Liver (tissue), 9 donors: ENCODE measurements around the gene TCF12. TPM values are rescaled to one million over a fixed set of nuclear protein-coding genes. Genes with fewer than 3 reads are reported as not detected.

ENCODE experiments used
- DNase-seq: peaks from one replicate; pipeline ENCODE4 v3.0.0-alpha.2; 2017; ENCODE audit warnings: low spot score
- H3K27ac ChIP-seq, 2 donors: one replicate each; pipeline ENCODE4 v1.7.0; 2013; ENCODE audit warnings: inconsistent platforms in 2 of 2, low read length in 2 of 2, control low read depth in 1 of 2, low read depth in 1 of 2, mild to moderate bottlenecking in 1 of 2
- H3K27me3 ChIP-seq, 4 donors: one replicate each; pipeline versions ENCODE4 v1.6.1 to v1.7.0; 2013; ENCODE audit warnings: low read length in 3 of 4, inconsistent platforms in 1 of 4, mild to moderate bottlenecking in 1 of 4, moderate library complexity in 1 of 4; ENCODE audit not compliant: control insufficient read depth in 4 of 4, insufficient read depth in 4 of 4
- H3K36me3 ChIP-seq, 4 donors: one replicate each; pipeline versions ENCODE4 v1.6.1 to v1.7.0; 2013; ENCODE audit warnings: low read length in 3 of 4, mild to moderate bottlenecking in 3 of 4, low read depth in 1 of 4, moderate library complexity in 1 of 4; ENCODE audit not compliant: control insufficient read depth in 4 of 4, insufficient read depth in 3 of 4
- H3K4me1 ChIP-seq, 4 donors: one replicate each; pipeline versions ENCODE4 v1.6.1 to v1.7.0; 2013; ENCODE audit warnings: low read length in 3 of 4, mild to moderate bottlenecking in 3 of 4, moderate library complexity in 1 of 4; ENCODE audit not compliant: control insufficient read depth in 4 of 4, insufficient read depth in 4 of 4
- H3K4me3 ChIP-seq, 3 donors: one replicate each; pipeline versions ENCODE4 v1.6.1 to v1.7.0; 2013; ENCODE audit warnings: low read length in 3 of 3, control low read depth in 1 of 3, low read depth in 1 of 3, mild to moderate bottlenecking in 1 of 3
- H3K9ac ChIP-seq, 2 donors: one replicate each; pipeline ENCODE4 v1.7.0; 2013; ENCODE audit warnings: low read length in 2 of 2, mild to moderate bottlenecking in 2 of 2, moderate library complexity in 2 of 2, control low read depth in 1 of 2, low read depth in 1 of 2
- H3K9me3 ChIP-seq, 4 donors: one replicate each; pipeline versions ENCODE4 v1.6.1 to v1.7.0; 2013; ENCODE audit warnings: low read length in 3 of 4; ENCODE audit not compliant: control insufficient read depth in 4 of 4
- ATF3 ChIP-seq: IDR thresholded peaks from 2 replicates; pipeline ENCODE4 v1.6.1; 2016; ENCODE audit warnings: antibody characterized with exemption
- CTCF ChIP-seq: fragments of 150-350 bp; IDR thresholded peaks from 2 replicates; pipeline ENCODE4 v1.5.1; 2017; ENCODE audit warnings: improper control_type of control experiment, low read depth, low read length; ENCODE audit not compliant: missing input control
- EGR1 ChIP-seq, 2 donors: IDR thresholded peaks; 2 replicates each; pipeline ENCODE4 v1.6.1; 2016 to 2018; ENCODE audit warnings: antibody characterized with exemption in 2 of 2, low read depth in 2 of 2
- FOXA1 ChIP-seq: IDR thresholded peaks from 2 replicates; pipeline ENCODE4 v1.6.1; 2016; ENCODE audit warnings: antibody characterized with exemption
- FOXA2 ChIP-seq: IDR thresholded peaks from 2 replicates; pipeline ENCODE4 v1.6.1; 2016; ENCODE audit warnings: antibody characterized with exemption
- GABPA ChIP-seq, 2 donors: IDR thresholded peaks in 1 of 2; conservative IDR thresholded peaks in 1 of 2; 2 replicates each; pipeline ENCODE4 v1.6.1; 2016; ENCODE audit warnings: antibody characterized with exemption in 2 of 2, mild to moderate bottlenecking in 1 of 2, moderate library complexity in 1 of 2
- HNF4A ChIP-seq, 2 donors: conservative IDR thresholded peaks; 2 replicates each; pipeline ENCODE4 v1.6.1; 2016; ENCODE audit warnings: antibody characterized with exemption in 2 of 2, mild to moderate bottlenecking in 2 of 2
- HNF4G ChIP-seq: IDR thresholded peaks from 2 replicates; pipeline ENCODE4 v1.6.1; 2016; ENCODE audit warnings: antibody characterized with exemption
- JUND ChIP-seq, 2 donors: IDR thresholded peaks; 2 replicates each; pipeline ENCODE4 v1.6.1; 2016; ENCODE audit warnings: antibody characterized with exemption in 2 of 2
- MAX ChIP-seq: IDR thresholded peaks from 2 replicates; pipeline ENCODE4 v1.6.1; 2016; ENCODE audit warnings: antibody characterized with exemption
- NR2F2 ChIP-seq: IDR thresholded peaks from 2 replicates; pipeline ENCODE4 v1.6.1; 2016; ENCODE audit warnings: antibody characterized with exemption
- RAD21 ChIP-seq, 2 donors: IDR thresholded peaks; 2 replicates each; pipeline ENCODE4 v1.6.1; 2016; ENCODE audit warnings: antibody characterized with exemption in 2 of 2, mild to moderate bottlenecking in 2 of 2
- REST ChIP-seq: IDR thresholded peaks from 2 replicates; pipeline ENCODE4 v1.6.1; 2016; ENCODE audit warnings: antibody characterized with exemption, mild to moderate bottlenecking
- RXRA ChIP-seq, 2 donors: IDR thresholded peaks; 2 replicates each; pipeline ENCODE4 v1.6.1; 2017 to 2018; ENCODE audit warnings: antibody characterized with exemption in 2 of 2, mild to moderate bottlenecking in 1 of 2
- SP1 ChIP-seq: IDR thresholded peaks from 2 replicates; pipeline ENCODE4 v1.6.1; 2018; ENCODE audit warnings: antibody characterized with exemption, mild to moderate bottlenecking
- TAF1 ChIP-seq: conservative IDR thresholded peaks from 2 replicates; pipeline ENCODE4 v1.6.1; 2016; ENCODE audit warnings: antibody characterized with exemption, mild to moderate bottlenecking
- YY1 ChIP-seq: IDR thresholded peaks from 2 replicates; pipeline ENCODE4 v1.6.1; 2016; ENCODE audit warnings: antibody characterized with exemption, mild to moderate bottlenecking
- ZBTB33 ChIP-seq: IDR thresholded peaks from 2 replicates; pipeline ENCODE4 v1.6.1; 2016; ENCODE audit warnings: antibody characterized with exemption
- WGBS: extraction: QIAGEN DNeasy Blood & Tissue Kit; methylation state at CpG from one replicate; pipeline ENCODE4 v1.1.7; 2013; 5-methylcytosine and 5-hydroxymethylcytosine counted together
- polyA plus RNA-seq, 2 donors: library from polyadenylated mRNA; stranded (reverse) in 1 of 2; unstranded in 1 of 2; fragments of 200-250 nt in 1 of 2; fragments of >200 nt in 1 of 2; fragmentation: Nextera tagmentation in 1 of 2; extraction: Ambion mirVana in 1 of 2; gene quantifications; one replicate each; pipeline versions ENCODE4 v1.2.1 to v1.2.3, GENCODE V29; 2013 to 2015
- total RNA-seq, 2 donors: library from RNA; depleted of rRNA; stranded (reverse); fragments of >200 nt; gene quantifications; one replicate each; pipeline ENCODE4 v1.2.3, GENCODE V29; 2014
- donor health status: healthy.
- donor health status: healthy.
- donor health status: healthy.
- donor health status: healthy.
- donor health status: healthy.

The TCF12 gene
- total and polyA plus RNA-seq, 4 donors, result 8.7 to 38.3 (median 22.3) TPM

- Histone ChIP-seq H3K27ac (peak overlapping the region; percentile 99 to 100), H3K4me3 (peak overlapping the region; percentile 65 to 87 (median 71)), H3K9me3 (no peaks in the 10 kb centered on the region), H3K27me3 (no peaks in the 10 kb centered on the region), H3K36me3 (peaks cover 0 to 1% (median 0%) of the 10 kb centered on the region in 4 donors), H3K4me1 (peaks cover 2 to 22% (median 9%) of the 10 kb centered on the region in 4 donors), H3K9ac (peak overlapping the region; percentile 9 to 98)
- WGBS, result 51% methylated on average over 5 of the region's 5 CpGs
- DNase-seq, result no peak
- TF ChIP-seq EGR1 (IDR thresholded peaks at IDR 0.05; ENCODE audit: low read depth in 2 of 2) (no peak), JUND (IDR thresholded peaks at IDR 0.05) (peak in 1 of 2 donors; percentile 20), NR2F2 (peak; percentile 2), YY1 (no peak), TAF1 (no peak), HNF4G (no peak), REST (no peak), GABPA (IDR thresholded peaks at IDR 0.05 in 1 of 2, conservative IDR thresholded peaks at IDR 0.05 in 1 of 2) (no peak), FOXA2 (no peak), HNF4A (conservative IDR thresholded peaks at IDR 0.05) (peak in 1 of 2 donors; percentile 29), RAD21 (IDR thresholded peaks at IDR 0.05) (peak in 1 of 2 donors; percentile 37), SP1 (no peak), MAX (no peak), ATF3 (peak; percentile 30), ZBTB33 (peak; percentile 5), FOXA1 (no peak), RXRA (IDR thresholded peaks at IDR 0.05) (no peak), CTCF (no peak)
Measured at GRCh38 chr15:56887782-56888438, 30.5 kb upstream of the TCF12 start.
